ENCODE results near the gene MOCS3.

Gene MOCS3, protein sequence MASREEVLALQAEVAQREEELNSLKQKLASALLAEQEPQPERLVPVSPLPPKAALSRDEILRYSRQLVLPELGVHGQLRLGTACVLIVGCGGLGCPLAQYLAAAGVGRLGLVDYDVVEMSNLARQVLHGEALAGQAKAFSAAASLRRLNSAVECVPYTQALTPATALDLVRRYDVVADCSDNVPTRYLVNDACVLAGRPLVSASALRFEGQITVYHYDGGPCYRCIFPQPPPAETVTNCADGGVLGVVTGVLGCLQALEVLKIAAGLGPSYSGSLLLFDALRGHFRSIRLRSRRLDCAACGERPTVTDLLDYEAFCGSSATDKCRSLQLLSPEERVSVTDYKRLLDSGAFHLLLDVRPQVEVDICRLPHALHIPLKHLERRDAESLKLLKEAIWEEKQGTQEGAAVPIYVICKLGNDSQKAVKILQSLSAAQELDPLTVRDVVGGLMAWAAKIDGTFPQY

GRCh38 chr20:50958615-50959542 is at the start of gene MOCS3:
MOCS3 (plus strand) TSS chr20:50958818; CDS start chr20:50958843, 25 bp downstream.
- ChIA-PET POLR2A (interaction anchor here (0.8 to 2.1 kb wide), 8 partner anchors 8 to 168 kb away, joined by 3 to 18 read pairs (median 6); partner anchors contain the start of genes ADNP and BCAS4), CTCF (interaction anchor here (0.9 to 4.2 kb wide), 5 partner anchors 11 to 169 kb away, joined by 3 to 33 read pairs (median 4); partner anchors contain the start of gene BCAS4)
- peak within 1 kb of the TSS; percentile 98 for H3K4me3 ChIP-seq (ENCODE audit: low read depth, low read length)
- no peak for TF ChIP-seq CTCF (IDR thresholded peaks at IDR 0.05; ENCODE audit: insufficient read depth, low read length, missing control alignments)
- peak; percentile 63 for DNase-seq (ENCODE audit: low read depth, low spot score)

DNA sequence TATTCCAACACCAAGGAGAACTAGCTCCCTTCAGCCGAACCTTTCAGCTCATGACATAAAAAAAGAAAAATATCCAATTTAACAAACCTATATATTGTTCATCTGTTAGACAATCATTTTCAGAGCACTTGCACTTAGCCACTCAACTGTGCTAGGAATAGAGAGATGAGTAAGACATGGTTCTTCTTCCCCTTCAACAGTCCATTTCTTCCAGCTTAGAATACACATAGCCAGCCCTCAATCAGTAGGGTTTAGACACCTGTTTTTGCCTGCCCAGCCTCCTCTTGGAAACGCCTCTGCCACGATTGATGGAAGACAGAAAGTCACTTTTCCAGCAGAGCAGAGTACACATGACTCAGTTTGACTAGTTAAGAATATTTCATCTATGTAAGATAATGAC is 49.2 kb upstream of the MOCS3 start:
- TF ChIP-seq CTCF (IDR thresholded peaks at IDR 0.05; ENCODE audit: insufficient read depth, low read length, missing control alignments) = no peak
- no peak overlapping the region for H3K4me3 ChIP-seq (ENCODE audit: low read depth, low read length)
- DNase-seq (ENCODE audit: low read depth, low spot score) = no peak
- POLR2A ChIA-PET = no interaction called here
- CTCF ChIA-PET = interaction anchor here (2.1 to 9.4 kb wide), 3 partner anchors 11 to 115 kb away, joined by 7 to 123 read pairs (median 9); partner anchors contain the start of gene BCAS4

- POLR2A ChIA-PET = interaction anchor here (0.9 to 1.0 kb wide), 2 partner anchors 18 to 47 kb away, joined by 3 read pairs; no protein-coding TSS in a partner anchor
- H3K4me3 ChIP-seq (ENCODE audit: low read depth, low read length) = no peak overlapping the region; the same call in 1 of the 2 replicates
Observed at GRCh38 chr20:50911030-50911429, 47.6 kb upstream of the MOCS3 start.

DNA sequence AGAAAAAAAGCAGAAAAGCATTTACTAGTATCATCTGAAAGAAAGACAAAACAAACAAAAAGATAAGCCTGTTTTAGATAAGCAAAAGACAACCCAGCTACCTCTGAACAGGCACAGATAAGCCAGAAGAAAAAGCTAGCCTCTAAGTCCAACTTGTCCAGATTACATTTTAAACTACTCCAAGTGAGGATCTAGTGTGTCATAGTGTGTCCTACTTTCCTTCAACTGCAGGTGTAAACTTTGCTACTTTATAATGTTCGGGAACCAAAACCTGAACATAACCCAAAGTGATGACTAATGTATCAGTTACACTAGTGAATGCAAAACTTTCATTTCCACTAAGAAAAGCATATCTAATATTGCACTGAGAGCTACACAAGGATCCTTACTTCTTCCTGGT is 46.9 kb upstream of the MOCS3 start:
- no peak overlapping the region for H3K4me3 ChIP-seq (ENCODE audit: low read depth, low read length)
- ChIA-PET CTCF (interaction anchor here (1.3 to 9.4 kb wide), 6 partner anchors 13 to 117 kb away, joined by 4 to 123 read pairs (median 8); partner anchors contain the start of genes ADNP and BCAS4), POLR2A (no interaction called here)
- DNase-seq (ENCODE audit: low read depth, low spot score) = no peak
- no peak for TF ChIP-seq CTCF (IDR thresholded peaks at IDR 0.05; ENCODE audit: insufficient read depth, low read length, missing control alignments)

More at GRCh38 chr20:50911030-50911429, 47.6 kb upstream of the MOCS3 start:
- TF ChIP-seq CTCF (IDR thresholded peaks at IDR 0.05; ENCODE audit: insufficient read depth, low read length, missing control alignments) = no peak
- peak; percentile 63 for DNase-seq (ENCODE audit: low read depth, low spot score)
- CTCF ChIA-PET = interaction anchor here (1.0 to 9.4 kb wide), 7 partner anchors 8 to 119 kb away, joined by 3 to 123 read pairs (median 6); partner anchors contain the start of genes ADNP and BCAS4

DNA sequence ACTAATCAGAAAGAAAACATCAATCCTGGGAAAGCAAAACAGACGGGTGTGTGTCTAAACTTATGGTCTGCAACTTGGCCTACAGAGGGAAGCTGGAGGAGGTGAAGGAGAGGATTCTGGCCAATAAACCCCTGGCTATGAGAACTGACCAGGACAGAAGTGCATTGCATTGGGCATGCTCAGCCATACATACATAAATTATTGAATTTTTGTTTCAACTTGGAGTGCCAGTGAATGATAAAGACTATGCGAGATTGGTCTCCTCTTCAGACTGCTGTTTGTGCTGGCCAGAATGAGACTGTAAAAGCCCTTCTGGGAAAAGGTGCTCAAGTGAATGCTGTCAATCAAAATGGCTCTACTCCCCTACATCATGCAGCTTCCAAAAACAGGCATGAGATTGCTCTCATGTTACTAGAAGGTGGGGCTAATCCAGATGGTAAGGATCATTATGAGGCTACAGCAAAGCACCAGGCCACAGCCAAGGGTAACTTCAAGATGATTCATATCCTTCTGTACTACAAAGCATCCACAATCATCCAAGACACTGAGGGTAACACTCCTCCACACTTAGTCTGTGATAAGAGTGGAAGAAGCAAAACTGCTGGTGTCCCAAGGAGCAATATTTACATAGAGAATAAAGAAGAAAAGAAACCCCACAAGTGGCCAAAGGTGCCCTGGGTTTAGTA is 44.8 kb upstream of the MOCS3 start:
- TF ChIP-seq CTCF (IDR thresholded peaks at IDR 0.05; ENCODE audit: insufficient read depth, low read length, missing control alignments) = no peak
- H3K4me3 ChIP-seq (ENCODE audit: low read depth, low read length) = no peak overlapping the region
- ChIA-PET POLR2A (no interaction called here), CTCF (interaction anchor here (0.7 to 9.4 kb wide), 4 partner anchors 12 to 120 kb away, joined by 3 to 123 read pairs (median 24); partner anchors contain the start of genes ADNP and BCAS4)
- no peak for DNase-seq (ENCODE audit: low read depth, low spot score)
